Fibroblast of mammary gland (primary cell): ENCODE results near the gene RYR3.
"Not testable (repeated sequence)": the region's sequence is repeated elsewhere in the genome, so short reads cannot be mapped to it uniquely, and the experiment has no call there.

Experiments used
- DNase-seq: peaks from one replicate; pipeline ENCODE4 v3.0.0-alpha.2; 2010; ENCODE audit warnings: low read depth
- H3K4me3 ChIP-seq: 2 replicates; pipeline ENCODE4 v1.5.1; 2011; ENCODE audit warnings: low read depth, mild to moderate bottlenecking, low read length, moderate library complexity; ENCODE audit not compliant: control insufficient read depth
- TF ChIP-seq, protein P1 (sequence below): conservative IDR thresholded peaks from 2 replicates; pipeline ENCODE4 v1.5.1; 2011; ENCODE audit warnings: low read depth, low read length, inconsistent platforms; ENCODE audit not compliant: control insufficient read depth, insufficient read depth

RYR3 gene

DNA sequence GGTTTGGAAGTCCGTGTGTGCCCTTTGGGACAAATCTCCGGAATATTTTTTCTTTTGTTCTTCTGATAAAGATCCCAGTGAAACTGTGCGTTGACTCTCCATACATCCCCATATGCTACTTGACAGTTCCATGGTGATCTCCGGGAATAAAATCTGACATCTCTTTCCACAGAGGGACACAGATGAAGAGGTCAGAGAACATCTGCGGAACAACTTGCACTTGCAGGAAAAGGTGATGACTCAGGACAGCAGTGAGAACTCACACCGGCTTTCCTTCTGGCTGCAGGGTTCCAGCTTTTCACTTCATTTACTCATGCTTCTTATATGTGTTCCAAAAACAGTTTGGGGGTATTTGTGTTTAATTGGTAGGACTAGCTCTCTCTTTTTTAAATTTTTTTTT, 500.0 kb downstream of the RYR3 start:
- DNase-seq, result no peak
- H3K4me3 ChIP-seq, result no peak overlapping the region
- TF ChIP-seq, protein P1, sequence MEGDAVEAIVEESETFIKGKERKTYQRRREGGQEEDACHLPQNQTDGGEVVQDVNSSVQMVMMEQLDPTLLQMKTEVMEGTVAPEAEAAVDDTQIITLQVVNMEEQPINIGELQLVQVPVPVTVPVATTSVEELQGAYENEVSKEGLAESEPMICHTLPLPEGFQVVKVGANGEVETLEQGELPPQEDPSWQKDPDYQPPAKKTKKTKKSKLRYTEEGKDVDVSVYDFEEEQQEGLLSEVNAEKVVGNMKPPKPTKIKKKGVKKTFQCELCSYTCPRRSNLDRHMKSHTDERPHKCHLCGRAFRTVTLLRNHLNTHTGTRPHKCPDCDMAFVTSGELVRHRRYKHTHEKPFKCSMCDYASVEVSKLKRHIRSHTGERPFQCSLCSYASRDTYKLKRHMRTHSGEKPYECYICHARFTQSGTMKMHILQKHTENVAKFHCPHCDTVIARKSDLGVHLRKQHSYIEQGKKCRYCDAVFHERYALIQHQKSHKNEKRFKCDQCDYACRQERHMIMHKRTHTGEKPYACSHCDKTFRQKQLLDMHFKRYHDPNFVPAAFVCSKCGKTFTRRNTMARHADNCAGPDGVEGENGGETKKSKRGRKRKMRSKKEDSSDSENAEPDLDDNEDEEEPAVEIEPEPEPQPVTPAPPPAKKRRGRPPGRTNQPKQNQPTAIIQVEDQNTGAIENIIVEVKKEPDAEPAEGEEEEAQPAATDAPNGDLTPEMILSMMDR, result no peak

DNA sequence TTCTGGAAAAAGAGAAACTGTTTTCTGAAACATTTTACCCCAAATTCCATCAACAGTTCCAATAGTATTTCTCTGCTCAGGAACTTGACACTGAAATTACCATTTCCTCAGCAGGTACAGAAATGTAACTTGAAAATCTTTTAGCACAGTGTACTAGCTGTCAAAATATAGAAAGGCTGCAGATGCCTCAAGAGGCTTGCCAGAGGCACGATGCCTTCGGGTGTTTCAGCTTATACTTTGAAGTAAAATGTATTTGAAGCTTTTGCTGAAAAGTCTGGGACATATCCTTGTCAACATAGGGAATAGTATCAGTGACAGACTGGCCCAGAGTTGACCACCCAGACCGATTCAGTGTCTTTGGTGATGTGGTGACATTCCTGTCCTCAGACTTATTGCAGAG, 503.1 kb downstream of the RYR3 start:
- TF ChIP-seq, protein P1, result no peak
- DNase-seq, result no peak
- no peak overlapping the region for H3K4me3 ChIP-seq

DNA sequence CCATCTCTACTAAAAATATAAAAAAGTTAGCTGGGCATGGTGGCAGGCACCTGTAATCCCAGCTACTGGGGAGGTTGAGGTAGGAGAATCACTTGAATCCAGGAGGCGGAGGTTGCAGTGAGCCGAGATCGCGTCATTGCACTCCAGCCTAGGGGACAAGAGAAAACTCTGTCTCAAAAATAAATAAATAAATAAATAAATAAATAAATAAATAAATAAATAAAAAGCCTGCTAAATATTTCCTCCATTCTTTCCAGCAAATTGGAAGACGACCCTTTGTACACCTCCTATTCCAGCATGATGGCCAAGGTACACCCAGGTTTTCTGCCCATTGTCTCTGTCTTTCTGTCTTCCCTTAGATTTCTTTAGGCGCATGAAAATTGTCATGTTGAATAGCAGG, 508.7 kb downstream of the RYR3 start:
- not testable (repeated sequence) for H3K4me3 ChIP-seq, DNase-seq

DNA sequence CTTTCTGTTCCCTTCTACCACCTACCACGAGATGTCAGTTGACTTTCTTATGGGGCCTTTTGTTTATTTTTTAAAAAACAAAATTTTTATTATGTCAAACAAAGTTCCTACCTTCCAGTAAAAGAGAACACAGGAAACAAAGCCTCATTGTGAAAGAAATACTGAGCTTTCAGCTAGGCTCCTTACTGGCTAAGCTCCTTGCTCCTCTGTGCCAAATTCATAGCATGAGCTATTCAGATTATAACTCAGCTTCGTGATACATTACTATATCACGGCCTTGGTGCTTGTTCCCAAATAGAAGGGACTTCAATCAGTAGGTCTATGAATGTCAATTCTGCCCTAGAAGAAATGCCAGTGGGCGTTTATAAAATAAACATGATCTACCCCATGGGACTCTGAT, 511.7 kb downstream of the RYR3 start:
- no peak for DNase-seq
- H3K4me3 ChIP-seq, result no peak overlapping the region
- TF ChIP-seq, protein P1, result no peak

DNA sequence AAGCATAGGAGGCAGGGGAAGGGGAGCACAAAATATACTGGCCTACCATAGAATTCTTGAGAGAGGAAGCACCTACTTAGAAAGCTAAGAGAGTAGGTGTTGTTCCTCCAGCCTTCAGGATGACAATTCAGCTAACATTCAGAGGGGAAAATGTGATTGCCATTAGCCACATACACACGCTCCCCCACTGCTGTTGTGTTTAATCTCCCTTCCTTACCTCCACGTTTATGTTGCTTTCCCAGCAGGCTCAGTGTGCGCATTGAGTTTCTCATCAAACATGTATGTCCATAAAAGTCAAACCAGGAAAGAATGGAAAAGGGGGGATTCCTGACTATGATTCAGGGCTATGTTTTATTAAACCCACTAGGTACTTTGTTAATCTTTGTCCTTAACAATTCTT, 512.4 kb downstream of the RYR3 start:
- DNase-seq, result no peak
- no peak overlapping the region for H3K4me3 ChIP-seq
- TF ChIP-seq, protein P1, result no peak

DNA sequence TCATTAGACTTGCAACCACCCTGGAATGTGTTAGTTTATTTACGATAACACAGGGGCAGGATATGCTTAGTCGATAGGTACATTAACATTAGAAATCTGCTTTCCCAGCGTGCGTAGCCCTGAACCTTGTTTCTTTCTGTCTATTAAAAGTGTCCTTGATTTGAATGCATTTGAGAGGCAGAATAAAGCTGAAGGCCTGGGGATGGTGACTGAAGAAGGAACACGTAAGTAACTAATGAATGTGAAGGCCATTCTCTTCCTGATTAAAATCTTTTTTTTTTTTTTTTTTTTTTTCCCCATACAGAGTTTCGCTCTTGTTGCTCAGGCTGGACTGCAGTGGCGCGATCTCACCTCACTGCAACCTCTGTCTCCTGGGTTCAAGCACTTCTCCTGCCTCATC, 514.7 kb downstream of the RYR3 start:
- no peak for DNase-seq
- TF ChIP-seq, protein P1, result no peak
- no peak overlapping the region for H3K4me3 ChIP-seq

DNA sequence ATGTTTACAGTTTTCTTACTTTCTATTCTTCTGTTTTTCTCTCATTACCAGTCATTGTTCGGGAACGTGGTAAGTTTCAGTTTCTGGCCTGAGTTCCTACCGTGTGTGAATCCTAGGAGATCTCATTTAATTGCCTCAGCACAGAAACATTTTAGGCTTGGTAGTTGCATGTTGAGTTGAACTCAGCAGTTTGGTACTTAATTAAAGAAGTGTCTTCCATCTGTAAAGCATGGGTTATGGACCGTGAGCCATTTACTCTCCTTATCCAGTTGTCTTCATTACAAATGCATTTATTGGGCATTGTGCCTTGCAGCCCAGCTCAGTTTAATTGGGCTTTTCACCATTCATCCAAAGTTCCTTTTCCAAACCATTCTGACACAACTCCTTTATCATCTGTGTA, 515.4 kb downstream of the RYR3 start:
- H3K4me3 ChIP-seq, result no peak overlapping the region
- DNase-seq, result no peak
- TF ChIP-seq, protein P1, result no peak
